Stimulated activated CD8-positive, alpha-beta memory T cell treated with anti-CD3 and anti-CD28 coated beads, Interleukin-12 subunit alpha, Interleukin-12 subunit beta, amount 100 ng/mL, for 24 hours (primary cell): ENCODE results near the gene INTS1.

Experiments
- DNase-seq: peaks from one replicate; pipeline ENCODE4 v3.0.0-alpha.2; 2020; ENCODE audit errors: extremely low read depth

The INTS1 gene

GRCh38 chr7:1508277-1508758 lies 4.1 kb upstream of the INTS1 start:
- no peak for DNase-seq

DNA sequence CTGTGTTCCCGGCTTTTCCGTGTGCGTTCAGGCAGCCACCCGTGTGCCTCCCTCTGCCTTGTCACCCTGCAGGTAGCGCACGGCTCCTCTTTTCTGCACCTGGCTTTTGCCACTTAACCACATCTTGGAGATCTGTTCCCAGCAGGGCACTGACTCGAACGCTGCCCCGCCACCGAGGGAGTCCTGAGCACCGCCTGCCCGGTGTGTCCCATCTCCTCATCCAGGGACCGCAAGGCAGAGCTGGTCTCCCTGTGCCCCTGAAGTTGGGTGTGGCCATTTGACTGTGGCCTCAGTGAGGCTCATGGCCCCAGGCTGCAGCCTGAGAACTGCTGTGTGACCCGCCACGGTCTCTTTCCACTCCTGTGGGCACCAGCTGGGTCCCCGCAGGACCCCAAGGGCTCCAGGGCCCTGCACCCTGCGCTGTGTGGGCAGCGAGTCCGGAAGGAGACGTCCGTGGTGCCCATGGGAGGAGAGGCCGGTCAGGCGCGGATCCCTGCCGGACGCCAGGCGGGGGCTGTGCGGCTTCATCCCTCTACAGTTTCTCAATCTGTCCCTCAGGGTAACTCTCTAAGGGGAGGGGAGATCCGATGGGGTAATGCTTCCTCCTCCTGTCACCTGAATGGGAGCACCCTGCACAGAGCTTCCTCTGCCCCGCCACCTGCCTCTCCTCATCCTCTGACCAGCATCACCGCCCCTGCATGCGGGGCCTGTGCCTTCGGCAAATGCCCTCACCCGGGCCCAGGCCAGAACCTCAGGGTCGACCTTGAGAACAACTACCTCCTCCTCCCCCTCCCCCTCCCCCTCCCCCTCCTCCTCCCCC lies 1.8 kb upstream of the INTS1 start:
- DNase-seq, result no peak

GRCh38 chr7:1503390-1503789 lies 799 bp downstream of the INTS1 start:
- no peak for DNase-seq

GRCh38 chr7:1502845-1503244 lies 1.3 kb downstream of the INTS1 start:
- DNase-seq, result no peak

DNA sequence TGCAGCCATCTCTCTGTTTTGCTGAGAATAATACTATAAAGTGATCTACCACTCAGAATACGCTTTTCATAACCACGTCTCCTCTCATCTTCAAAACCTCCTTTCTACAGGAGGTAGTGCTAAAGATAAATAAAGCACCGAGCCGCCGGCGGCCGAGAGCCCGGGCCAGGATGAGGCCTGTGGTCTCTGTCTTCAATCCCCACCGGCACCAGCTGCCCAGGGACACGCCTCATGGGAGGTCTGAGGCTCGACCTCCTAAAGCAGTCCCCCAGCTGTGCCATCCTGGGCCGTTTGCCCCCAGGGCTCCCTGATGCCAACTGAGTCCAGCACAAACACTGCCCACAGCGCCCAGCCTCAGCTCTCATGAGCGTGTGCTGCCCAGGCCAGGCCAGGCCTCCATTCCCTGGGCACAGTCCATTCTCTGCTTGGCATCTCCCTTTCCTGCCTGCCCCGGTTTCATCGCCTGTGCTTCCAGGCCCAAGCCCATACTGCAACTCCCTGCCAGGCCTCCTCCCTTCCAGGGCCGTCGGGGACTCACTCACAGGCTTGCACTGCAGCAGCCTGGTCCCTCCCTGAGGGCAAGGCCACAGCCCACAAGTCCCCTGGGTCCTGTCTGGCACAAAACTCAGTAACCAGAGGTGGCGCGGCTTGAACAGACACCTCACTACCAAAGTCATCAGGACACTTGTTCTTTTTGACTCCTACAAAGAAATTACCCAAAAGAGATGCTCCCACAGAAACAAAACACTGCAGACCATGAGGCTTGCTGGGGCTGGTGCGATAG lies 2.5 kb downstream of the INTS1 start:
- DNase-seq, result no peak

GRCh38 chr7:1500064-1500807 lies 4.0 kb downstream of the INTS1 start:
- no peak for DNase-seq

DNA sequence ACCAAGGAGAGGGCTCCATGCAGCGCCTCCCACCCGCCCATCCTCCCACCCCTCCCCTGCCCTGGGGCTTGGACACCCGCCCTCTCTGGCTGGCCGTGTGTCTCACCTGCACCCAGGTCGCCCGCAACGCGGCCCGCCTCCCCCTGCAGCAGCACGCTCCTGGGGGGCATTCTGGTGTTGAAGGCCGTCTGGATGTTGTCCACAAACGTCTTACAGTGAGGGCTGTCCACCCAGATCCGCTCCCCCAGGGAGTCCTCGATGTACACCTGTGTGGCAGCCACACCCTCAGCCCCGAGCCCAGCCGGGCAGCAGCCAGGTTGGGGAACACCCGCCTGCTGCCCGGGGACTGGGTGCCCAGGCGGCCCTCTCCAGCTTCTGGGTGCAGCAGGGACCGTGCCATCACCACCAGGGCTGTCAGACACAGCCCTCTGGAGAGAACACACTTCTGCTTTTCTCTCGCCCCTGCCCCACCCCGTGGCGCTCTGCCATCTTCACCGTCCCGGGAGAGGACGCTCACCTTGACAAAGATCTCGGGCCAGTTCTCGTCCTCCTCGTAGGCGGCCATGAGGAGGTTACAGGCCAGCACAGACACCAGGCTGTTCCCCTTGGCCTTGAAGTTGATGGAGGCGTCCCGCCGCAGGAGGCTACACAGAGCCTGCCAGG lies 4.7 kb downstream of the INTS1 start:
- no peak for DNase-seq

- no peak for DNase-seq
Observed at GRCh38 chr7:1498370-1499305, 5.6 kb downstream of the INTS1 start.

DNA sequence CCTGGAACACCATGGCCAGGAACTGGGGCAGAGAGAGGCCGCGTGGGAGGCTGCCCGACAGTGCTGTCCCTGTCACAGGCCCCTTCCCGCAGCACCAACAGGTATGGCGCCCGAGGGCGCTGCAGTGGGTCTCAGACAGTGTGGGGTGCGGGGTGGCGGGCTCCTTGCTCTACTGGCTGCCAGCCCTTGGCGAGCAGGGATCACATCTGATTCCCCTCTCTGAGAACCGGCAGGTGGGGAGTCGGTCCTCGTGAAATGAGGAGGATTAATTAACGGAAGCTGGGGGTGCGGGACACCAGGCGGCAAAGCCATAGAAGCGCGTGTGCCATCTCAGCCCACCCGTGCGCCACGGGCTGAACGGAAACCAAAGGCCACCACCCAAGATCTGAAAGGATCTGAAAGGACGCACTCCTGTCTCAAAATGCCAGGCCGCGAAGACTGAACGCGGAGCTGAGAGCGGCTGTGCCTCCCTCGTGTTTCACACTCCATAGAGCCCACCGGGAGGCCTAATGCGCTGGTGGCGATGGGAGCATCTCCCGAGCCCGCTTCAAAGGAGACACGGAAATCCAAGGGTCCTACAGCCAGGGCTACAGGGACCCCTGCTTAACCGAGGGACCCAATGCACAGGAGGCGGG lies 6.8 kb downstream of the INTS1 start:
- DNase-seq, result no peak

GRCh38 chr7:1496531-1497292 lies 7.5 kb downstream of the INTS1 start:
- no peak for DNase-seq

DNA sequence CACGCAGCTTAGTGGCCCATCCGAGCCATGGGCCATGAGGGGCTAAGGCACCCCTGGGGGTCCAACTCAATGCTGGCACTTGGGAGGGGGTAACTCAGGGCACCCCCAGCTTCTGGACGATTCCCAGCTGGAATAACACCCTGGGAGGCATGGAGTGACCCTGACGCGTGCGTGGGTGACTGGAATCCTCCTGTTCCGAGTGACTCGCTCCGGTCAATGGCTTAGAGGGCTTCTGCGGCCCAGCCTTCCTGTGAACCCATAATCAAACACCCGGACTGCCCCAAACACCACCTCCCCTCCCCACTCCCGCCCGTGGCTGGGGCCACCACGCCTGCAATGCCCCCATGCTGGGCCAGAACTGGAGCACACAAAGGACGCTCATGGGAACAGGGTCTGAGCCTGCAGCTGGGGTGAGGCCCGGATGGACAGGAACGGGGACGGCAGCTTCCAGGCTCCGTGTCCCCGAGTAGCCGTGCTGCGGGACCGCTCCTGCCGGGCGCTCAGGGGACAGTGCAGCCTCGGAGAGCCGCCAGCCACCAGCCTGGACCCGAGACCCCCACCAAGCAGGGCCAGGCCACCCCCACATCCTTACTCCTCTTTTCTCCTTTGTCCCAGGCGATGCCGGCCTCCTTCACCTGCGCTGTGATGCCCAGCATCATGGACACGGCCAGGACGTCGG lies 8.5 kb downstream of the INTS1 start:
- no peak for DNase-seq

GRCh38 chr7:1494866-1495563 lies 9.2 kb downstream of the INTS1 start:
- no peak for DNase-seq

- no peak for DNase-seq
Observed at GRCh38 chr7:1494447-1494846, 9.7 kb downstream of the INTS1 start.

GRCh38 chr7:1493571-1493970 lies 10.6 kb downstream of the INTS1 start:
- DNase-seq, result no peak

GRCh38 chr7:1493129-1493528 lies 11.1 kb downstream of the INTS1 start:
- no peak for DNase-seq

DNA sequence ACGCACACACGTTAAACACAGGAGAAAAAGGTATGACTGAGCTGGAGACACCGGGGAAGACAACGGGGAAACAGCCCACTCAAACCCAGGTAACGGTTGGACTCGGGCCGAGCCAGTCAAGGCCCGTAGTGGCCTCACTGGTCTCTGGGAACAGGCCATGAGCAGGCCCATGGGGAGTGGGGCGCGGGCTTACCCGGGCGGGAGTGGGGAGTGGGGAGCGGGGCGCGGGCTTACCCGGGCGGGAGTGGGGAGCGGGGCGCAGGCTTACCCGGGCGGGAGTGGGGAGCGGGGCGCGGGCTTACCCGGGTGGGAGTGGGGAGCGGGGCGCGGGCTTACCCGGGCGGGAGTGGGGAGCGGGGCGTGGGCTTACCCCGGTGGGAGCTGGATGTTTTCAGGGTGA lies 11.5 kb downstream of the INTS1 start:
- no peak for DNase-seq

- DNase-seq, result no peak
Observed at GRCh38 chr7:1492221-1492620, 12.0 kb downstream of the INTS1 start.

- DNase-seq, result no peak
Observed at GRCh38 chr7:1490837-1491236, 13.4 kb downstream of the INTS1 start.
